ENCODE results near the gene PDZD2.

GRCh38 chr5:32076699-32077695 is 438.1 kb downstream of the PDZD2 start:
- peak; percentile 59 to 75 (median 69) for TF ChIP-seq CTCF (IDR thresholded peaks at IDR 0.05)
- TF ChIP-seq POLR2A (IDR thresholded peaks at IDR 0.05), result no peak

All from testis (tissue), 2 donors.